ENCODE measurements around the gene KRTAP10-11.
"Not testable (repeated sequence)": the region's sequence is repeated elsewhere in the genome, so short reads cannot be mapped to it uniquely, and the experiment has no call there.

KRTAP10-11 gene

GRCh38 chr21:44615466-44615865, 30.7 kb upstream of the KRTAP10-11 start:
- DNase-seq: no peak

- DNase-seq: no peak
Observed at GRCh38 chr21:44615911-44616590, 30.2 kb upstream of the KRTAP10-11 start.

GRCh38 chr21:44616591-44616926, 29.7 kb upstream of the KRTAP10-11 start:
- no peak for DNase-seq

GRCh38 chr21:44617071-44617501, 29.1 kb upstream of the KRTAP10-11 start:
- no peak for DNase-seq

- DNase-seq: no peak
Observed at GRCh38 chr21:44618504-44618903, 27.7 kb upstream of the KRTAP10-11 start.

- DNase-seq: no peak
Observed at GRCh38 chr21:44618909-44619308, 27.3 kb upstream of the KRTAP10-11 start.

- no peak for DNase-seq
Observed at GRCh38 chr21:44619886-44620285, 26.3 kb upstream of the KRTAP10-11 start.

GRCh38 chr21:44623575-44623974, 22.6 kb upstream of the KRTAP10-11 start:
- DNase-seq: no peak

GRCh38 chr21:44625756-44626155, 20.5 kb upstream of the KRTAP10-11 start:
- no peak for DNase-seq

GRCh38 chr21:44626262-44626661, 20.0 kb upstream of the KRTAP10-11 start:
- no peak for DNase-seq

- no peak for DNase-seq
Observed at GRCh38 chr21:44626673-44627143, 19.5 kb upstream of the KRTAP10-11 start, which contains the start of gene KRTAP10-9. Gene KRTAP10-9, plus strand, starts transcription at chr21:44627093. Its CDS starts 79 bp downstream, at chr21:44627172.

GRCh38 chr21:44627181-44627822, 18.9 kb upstream of the KRTAP10-11 start:
- not testable (repeated sequence) for DNase-seq

GRCh38 chr21:44627831-44628233, 18.4 kb upstream of the KRTAP10-11 start:
- DNase-seq: not testable (repeated sequence)

- no peak for DNase-seq
Observed at GRCh38 chr21:44628707-44629391, 17.4 kb upstream of the KRTAP10-11 start.

- DNase-seq: no peak
Observed at GRCh38 chr21:44630440-44630839, 15.8 kb upstream of the KRTAP10-11 start.

GRCh38 chr21:44632067-44632466, 14.1 kb upstream of the KRTAP10-11 start:
- DNase-seq: no peak

- no peak for DNase-seq
Observed at GRCh38 chr21:44636209-44637017, 9.8 kb upstream of the KRTAP10-11 start.

- no peak for DNase-seq
Observed at GRCh38 chr21:44637018-44637850, 9.0 kb upstream of the KRTAP10-11 start, which contains the start of gene KRTAP10-10. Gene KRTAP10-10, plus strand, starts transcription at chr21:44637356. Its CDS starts 62 bp downstream, at chr21:44637418.

- DNase-seq: not testable (repeated sequence)
Observed at GRCh38 chr21:44637851-44638348, 8.3 kb upstream of the KRTAP10-11 start.

GRCh38 chr21:44638506-44639330, 7.5 kb upstream of the KRTAP10-11 start:
- not testable (repeated sequence) for DNase-seq

GRCh38 chr21:44639331-44639655, 6.9 kb upstream of the KRTAP10-11 start:
- no peak for DNase-seq
